Superior temporal gyrus (tissue), 1 donor: ENCODE measurements around the gene OPCML.

ENCODE experiments used
- DNase-seq: peaks from one replicate; pipeline ENCODE4 v3.0.0-alpha.2; 2016; ENCODE audit errors: extremely low spot score

The OPCML gene

DNA sequence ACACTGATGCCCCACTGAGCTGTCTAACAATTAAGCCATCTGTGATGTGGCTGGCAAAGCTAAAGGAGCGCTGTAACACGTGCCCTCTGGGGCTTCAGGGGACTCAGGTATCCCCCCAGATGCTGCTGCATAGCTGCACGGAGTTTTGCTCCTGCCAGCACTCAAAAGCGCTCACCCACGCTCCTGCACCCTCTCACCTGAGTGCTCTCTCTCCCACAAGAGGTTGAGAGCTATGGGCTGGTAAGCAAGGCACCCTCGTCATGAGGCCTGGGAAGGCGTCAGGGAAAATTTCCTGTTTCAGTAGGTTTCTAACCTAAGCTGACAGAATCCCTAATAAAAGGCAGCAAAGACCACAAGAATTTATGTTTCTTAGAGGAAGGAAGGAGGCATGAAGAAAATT, 850.3 kb downstream of the OPCML start:
- DNase-seq: no peak

DNA sequence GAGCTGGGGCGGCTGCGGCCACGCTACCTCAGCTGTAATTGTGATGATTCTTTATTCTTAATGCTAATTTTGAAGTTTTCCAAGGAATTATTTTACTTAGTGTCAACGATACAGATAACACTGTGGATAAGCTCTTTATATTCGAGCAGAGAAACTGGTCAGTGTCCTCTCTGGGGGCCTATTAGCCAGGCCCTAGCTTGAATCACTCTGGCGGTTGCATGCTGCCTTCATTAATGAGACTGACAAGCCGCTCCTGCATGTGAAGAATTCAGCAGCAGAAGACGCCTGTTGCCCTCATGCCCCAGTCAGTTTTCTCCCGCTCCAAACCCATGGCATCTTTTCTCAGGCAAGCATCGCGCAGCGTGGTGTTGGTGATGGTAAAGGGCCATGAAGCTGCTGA, 851.7 kb downstream of the OPCML start:
- no peak for DNase-seq

DNA sequence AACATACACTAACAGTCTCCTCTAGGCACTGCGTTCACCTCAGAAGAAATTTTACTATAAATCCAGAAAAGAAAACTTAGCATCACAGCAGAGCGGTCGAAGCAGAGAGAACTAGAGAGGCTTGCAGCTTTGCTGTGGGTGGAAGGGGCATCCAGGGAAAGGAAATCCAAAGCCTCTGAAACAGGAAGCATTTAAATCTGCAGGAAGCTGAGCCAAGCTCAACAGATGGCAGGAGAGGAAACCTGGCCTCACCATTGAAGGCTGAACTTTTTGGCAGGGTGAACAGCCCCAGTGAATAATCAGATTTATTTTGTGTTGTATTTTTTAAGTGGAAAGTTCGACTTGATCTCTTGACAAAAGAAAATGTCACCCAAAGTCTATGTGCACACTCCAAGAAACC, 858.1 kb downstream of the OPCML start:
- no peak for DNase-seq

DNA sequence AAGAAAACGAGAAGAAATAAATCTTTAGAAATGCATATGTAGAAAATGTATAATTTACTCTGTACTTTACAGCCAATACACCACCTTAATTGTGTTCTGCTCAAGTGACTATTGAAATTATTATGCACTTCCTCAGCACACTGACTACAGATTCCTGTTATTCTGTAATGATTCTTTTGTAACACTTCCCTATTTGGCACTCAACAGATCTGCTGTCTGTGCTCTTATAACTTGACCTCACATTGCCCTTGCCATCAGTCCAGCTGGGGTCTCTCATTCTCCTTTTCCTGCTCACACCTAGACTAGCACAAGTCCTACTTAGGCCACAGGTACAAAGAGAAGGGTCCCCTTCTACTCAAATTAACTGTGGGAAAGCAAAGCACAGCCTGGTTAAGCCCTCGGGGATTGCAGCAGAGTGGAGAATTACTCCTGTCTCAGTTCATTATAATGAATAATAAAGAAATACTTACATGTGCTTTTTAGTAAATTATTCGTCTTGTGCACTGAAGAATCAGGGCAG, 860.4 kb downstream of the OPCML start:
- DNase-seq: no peak

DNA sequence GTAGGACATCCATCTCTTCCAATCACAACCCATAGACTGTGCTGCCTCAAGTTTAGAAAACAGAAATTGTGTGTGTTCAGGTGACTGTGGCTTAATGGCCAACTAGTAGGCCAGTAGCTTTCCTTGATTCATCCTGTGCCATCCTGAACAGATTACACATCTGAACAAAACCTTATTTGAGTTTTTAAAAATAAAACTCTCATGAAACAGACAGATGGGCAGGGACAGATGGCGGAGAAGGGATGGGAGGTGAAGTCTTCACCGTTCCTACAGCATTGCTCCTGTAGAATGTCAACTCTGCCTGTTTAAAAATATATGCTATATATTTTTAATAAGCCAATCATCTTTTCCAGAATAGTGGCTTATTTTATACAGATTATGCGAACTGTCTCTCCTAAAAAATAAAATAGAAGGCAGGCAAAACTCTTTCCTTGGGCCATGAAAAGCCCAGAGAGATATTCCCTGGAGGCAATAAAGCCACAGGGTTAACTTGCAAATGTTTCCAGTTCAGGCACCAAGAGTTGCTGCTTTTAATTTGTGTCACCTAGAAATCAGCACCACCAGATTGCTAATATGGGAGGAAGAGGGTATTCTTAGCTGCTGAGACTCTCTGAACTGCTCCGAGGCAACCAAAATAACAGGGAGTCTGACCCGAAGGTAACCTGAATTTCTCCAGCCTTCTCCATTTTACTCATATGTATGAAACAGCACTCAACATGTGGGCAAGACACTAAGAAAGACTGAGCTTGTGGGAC, 861.2 kb downstream of the OPCML start:
- DNase-seq: peak; percentile 53

DNA sequence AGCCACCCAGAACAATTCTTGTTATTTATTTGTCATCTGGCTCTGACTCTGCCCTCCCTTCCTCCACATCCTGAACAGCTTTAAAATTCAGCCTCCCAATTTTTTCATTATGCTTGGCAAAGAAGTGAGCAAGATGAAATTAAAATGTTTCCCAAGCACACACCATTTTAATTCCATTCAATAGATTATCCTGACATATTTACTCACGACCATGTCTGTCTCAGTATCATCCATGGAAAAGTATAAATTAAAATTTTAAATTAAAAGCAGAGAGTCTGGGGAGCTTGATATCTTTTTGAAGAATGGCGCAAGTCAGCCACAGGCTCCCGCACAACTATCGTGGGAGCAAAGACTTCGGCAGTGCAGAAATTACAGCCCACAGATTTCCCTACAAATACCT, 862.4 kb downstream of the OPCML start:
- no peak for DNase-seq

DNA sequence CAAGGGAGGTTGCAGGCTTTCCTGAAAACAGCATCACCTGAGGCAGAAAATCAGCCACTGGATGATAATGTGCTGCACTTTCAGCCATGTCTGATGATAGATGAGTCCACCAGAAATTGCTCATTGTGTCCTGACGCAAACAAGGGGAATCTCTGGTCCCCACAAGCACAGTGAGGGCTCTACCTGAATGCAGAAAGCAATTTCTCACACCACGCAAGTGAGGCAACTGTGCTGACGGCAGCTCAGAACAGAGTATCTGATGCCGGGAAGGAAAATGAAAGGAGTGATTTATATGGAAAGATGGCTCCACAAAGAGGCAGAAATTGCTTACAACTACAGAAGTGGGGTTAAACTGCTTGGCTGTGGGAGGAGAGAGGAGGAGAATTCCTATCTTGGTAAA, 867.1 kb downstream of the OPCML start:
- DNase-seq: no peak

DNA sequence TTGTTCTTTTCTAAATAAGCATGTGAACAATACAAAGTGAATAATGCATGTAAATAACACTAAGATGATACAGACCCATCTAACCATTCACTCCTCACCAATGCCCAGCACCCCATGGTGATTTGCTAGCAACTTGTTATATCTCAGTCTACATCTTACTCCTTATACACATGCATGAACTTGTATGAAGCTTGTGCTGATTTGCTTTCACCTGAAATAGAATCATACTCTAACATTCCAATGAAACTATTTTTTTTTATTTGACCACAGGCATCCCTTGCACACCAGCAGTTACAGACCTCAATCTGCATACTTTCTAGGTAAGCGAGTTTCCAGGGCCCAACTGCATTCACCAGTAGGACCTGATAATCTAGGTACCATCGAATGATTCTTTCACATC, 873.6 kb downstream of the OPCML start:
- DNase-seq: no peak

DNA sequence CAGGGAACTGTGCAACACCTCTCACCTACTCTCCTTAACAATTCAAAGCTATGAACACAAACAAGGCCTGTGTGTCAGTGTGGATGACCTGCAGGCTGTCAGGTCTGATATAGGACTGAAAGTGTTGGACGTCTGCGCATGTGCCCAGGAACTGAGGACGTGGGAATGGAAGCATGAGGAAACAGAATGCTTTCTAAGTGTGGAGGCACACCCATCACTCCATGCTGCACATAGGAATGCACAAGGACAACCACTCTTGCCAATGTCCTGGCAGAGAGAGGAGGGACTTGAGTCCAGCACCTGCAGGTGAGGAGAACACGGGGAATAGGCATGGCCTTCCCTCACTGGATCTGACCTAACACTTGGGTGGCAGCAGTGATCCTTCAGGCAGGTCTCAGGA, 874.3 kb downstream of the OPCML start:
- DNase-seq: no peak

DNA sequence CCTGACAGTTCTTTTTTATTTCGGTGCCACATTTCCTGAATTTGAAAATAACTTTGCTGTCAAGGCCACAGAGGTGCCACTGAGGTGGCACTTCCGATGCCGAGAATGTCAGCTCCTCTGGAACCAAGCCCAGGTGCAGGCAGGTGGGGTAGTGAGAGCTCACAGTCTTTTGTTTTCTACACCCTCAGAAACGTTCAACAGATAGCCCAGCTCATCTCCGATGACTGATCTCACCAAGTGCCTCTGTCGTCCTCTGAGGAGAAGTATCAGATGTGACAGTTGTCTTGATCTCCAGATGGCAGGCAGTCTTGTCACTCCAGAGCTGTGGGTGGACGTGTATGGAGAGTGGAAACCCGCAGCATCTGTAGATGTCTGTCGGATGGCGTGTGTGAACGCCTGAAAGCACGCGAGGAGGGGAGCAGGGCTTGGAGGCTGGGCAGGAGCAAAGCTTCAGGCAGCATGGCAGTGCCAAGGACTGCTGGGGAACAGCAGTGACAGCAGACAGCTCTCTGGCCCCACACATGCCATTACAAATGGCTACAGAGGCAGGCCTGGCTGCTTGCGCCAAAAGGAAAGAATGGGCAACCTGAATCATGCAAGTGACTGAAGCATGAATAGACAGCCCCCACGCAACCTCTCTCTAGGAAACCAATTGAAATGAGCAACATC, 877.0 kb downstream of the OPCML start:
- no peak for DNase-seq

DNA sequence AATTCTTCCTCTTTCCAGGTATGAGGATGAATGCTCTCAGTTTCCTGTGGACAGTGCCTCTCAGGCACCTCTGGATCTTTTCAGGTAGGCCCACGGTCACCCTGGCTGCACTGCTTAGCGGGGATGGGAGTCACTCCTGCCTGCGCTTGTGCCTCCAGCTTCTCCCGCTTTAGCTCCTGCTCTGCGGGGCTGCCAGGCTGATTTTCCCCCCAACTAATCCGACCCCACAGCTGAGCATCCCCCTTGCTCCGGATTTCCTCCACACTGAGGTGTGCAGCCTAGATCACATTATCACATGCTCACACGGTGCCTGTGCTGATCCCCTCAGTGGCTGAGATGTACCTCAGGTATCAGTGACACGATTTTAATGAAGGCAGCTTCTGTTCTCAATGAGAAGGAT, 879.1 kb downstream of the OPCML start:
- DNase-seq: no peak

DNA sequence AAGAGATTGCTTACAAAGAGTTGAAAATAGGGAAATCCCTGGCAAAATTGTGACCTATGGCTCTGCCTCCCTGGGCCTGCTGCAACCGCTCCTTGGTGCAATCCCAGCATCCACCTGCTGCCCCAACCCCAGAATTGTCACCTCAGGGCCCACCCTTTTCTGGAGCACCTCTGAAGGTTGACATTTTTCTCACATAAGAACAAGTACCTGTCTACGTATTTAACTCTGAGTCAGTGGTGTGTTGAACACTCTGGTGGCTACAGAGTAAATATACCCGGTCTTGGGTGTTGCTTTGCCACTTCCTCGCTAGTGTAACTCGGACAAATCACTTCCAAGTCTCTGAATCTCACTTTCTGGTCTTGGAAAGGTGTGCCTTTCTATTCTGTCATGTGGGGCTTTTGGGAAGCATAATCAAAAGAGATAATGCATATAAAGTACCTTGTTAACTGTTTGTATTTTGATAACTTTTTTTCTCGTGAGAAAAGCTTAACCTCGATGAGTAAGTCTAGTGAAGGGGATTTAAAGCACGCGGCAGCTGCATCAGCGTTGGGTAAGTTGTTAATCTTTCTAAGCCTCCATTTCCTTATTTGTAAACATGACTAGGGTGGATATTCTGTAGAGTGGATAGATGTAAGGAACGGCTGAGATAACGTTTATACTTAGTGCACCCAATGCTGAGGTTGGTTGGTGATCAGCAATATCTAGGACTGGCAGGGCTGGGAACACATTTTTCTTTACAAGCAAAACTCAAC, 881.2 kb downstream of the OPCML start:
- no peak for DNase-seq

DNA sequence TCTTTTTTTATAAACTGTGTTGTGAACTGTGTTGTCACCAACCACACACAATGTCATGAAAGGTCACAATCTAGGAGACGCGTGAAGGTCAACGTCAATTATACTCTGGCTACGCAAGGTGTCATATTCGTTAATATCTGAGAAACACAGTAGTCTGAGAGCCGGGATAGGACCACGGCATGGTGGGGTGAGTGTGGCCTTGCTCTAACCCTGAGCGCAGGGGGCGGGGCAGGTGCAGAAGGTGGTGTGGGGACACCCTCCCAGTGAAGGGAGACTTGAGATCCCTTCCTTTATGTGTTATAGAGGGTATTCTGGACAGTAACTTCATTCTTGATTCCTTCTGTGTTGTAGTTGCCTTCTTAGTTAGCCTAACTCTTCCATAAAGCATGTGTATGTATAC, 883.0 kb downstream of the OPCML start:
- no peak for DNase-seq

DNA sequence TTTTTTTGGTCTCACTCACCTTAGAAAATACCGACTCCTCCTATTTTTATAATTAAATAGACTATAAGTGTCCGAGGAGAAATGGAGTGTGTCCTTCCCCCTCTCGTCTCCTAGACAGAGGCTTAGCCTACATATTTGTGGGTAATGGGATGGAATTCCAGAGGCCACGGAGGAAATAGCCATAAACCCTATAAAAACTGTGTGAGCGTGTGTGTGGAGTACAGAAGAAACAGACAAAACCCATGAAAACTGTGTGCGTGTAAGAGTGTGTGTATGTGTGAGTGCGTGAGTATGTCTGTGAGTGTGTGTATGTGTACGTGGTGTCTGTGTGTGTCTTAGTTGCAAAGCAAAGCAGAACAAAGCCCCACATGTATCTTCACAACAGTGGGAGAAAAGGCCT, 883.5 kb downstream of the OPCML start:
- no peak for DNase-seq

DNA sequence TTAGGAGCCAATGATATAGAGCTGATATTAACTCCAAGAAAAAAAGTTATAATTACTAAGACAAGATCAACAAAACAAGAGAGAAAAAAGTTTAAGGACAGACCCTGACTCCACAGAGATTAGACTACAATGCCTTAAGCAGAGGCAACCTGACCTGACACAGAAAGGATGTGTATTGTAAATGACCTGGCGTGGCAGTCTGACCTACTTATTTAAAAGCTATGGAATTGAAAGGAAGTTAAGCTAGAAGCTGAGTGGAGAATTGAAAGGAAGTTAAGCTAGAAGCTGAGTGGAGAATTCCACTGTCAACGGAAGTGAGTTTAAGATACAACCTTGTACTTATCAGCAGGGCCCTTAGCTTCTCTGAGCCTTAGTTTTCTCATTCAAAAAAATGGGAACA, 885.4 kb downstream of the OPCML start:
- no peak for DNase-seq

DNA sequence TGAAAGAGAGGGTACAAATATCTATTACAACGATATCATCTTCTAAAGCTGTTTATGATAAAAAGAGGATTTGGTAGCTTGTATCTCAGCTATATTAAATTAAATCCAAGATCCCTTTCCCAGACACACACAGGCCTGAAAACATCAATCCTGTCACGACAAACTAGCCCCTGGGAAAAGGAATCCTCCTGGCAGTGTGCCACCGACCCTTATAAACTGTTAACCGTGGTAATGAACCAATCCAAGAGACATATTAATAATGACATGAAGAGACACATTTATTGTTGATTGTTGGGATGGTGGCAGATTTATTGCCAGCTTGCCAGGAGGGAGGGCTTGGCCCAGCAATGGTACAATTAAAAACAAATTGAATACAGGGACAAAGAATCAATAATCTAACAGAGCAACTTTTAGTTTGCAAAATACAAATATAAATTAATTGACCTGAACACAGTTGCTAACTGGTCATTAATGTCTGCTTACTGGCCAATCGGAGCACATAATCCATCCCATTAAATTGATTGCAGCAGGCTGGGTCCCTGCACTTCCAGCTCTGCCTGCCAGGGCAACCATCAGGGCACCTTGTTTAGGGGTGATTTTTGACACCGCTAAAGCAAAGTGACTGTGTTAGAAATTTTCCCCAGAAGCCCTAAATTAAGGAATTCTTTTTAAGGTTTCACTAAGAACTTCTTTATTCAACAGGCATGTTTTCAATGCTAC, 887.6 kb downstream of the OPCML start:
- no peak for DNase-seq

DNA sequence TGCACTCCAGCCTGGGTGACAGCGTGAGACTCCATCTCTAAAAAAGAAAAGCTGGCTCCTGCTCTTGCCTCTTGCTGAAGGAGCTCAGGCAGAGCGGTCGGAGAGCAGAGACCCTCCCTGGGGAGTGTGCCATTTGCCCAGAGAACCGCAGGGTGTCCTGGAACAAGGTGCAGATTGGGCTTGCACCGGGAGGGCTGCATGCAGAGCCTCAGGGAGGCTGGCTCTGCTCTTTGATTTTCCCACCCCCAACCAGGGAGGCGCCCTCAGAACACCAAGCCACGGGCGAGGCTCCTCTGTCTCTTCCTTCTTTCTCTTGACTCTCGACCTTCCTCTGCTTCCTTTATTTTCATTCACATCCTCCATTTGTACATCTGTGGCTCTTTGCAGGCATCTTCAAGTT, 889.1 kb downstream of the OPCML start:
- DNase-seq: no peak

DNA sequence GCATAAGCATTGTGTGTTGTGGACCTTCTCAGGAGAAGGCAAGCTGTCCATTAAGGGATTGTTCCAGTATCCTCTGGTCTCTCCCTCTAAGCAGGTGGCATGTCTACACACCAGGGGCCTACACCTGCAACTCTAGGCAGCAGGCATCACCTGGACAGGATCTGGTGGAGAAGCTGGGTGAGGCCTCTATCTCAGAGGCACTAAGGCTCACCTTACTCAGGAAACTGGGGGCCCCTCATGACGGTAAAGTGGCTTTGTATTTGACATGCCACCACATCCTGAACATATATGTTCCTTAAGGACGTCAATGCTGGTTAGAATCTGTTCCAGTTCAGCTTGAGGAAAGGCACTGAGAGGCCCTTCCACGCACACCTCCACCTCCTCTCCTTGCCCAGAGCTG, 891.3 kb downstream of the OPCML start:
- no peak for DNase-seq

DNA sequence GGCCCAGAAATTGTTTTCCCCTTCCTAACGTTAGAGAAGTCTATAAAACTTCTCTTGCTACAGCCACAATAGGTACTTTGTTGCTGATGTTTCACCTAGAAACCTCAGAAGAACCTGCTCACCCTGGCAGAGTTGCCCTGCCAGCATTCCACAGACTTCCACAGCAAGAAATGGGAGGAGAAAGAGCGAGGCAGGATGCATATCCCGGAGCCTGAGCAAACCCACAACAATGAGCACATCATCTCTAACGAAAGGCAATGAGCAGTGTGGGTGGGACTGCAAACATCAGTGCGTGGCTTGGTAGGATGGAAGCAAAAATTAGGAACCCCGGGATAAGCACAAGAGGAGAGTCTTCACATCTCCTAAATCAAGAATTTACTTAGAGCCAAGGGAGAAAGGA, 892.3 kb downstream of the OPCML start:
- DNase-seq: peak; percentile 42

DNA sequence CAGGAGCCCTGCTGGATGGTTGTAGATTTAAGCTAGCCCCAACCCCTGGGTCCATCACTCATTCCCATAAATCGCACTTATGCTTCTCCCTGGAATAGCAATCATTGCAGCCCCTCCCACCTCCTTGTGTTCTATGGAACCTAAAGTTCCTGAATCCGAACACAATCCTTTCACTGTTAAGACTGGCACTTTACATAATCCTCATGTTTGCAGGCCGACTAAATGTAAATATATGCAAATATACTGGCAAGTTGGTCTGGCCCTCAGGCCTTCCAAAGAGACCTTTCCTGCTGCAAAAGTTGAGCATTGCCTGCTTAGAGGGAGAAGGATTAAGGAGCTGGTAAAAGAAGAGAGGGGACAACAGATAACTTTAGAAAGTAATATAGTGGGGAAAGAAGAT, 892.9 kb downstream of the OPCML start:
- DNase-seq: no peak

DNA sequence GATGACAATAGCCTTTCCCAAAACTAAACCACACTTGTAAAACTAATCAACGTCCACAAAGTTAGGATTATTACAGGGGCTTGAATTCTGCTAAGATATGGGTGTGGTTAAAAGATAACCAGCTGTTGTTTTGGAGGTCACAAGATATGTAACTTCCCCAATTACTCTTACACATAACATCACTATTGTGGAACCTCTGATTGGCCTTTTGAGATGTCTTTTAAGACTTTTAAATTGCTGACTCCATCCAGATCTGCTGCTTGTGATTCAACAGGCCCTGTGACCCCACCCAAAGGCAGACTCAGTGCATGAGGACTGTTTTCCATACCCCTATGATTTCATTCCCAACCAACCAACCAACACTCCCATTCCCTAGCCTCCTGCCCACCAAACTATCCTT, 893.9 kb downstream of the OPCML start:
- DNase-seq: no peak

DNA sequence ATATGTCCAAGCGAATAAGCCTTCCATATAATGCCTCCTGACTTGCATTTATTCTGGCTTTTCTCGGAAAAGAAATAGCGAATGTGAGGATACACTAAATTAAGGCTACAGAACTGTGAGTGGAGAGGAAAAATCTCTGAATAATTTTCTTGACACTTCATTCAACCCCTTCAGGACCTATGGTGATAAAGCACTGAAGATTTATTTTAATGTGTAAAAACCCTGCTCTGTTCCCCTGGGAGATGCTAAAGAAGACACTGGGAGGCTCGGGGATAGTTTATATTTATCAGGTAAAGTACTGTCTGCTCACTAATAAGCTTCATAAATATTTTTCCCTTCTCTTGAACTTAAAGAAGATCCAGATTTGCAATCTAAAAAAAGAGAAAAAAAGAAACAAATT, 895.8 kb downstream of the OPCML start:
- DNase-seq: no peak
